Neuronal stem cell (in vitro differentiated cells): ENCODE measurements around the gene SERPINB10.

ENCODE experiments used
- DNase-seq: peaks from one replicate; pipeline ENCODE4 v3.0.0-alpha.2; 2013; ENCODE audit warnings: low spot score
- H2AFZ ChIP-seq: one replicate; pipeline ENCODE4 v1.6.1; 2013; ENCODE audit warnings: mild to moderate bottlenecking, low read length, inconsistent platforms
- H2AK5ac ChIP-seq: 2 replicates; pipeline ENCODE4 v1.6.1; 2013; ENCODE audit warnings: low read depth, mild to moderate bottlenecking, inconsistent platforms, low read length, moderate library complexity, mixed read lengths
- H2BK120ac ChIP-seq: 2 replicates; pipeline ENCODE4 v1.6.1; 2013; ENCODE audit warnings: low read depth, mild to moderate bottlenecking, inconsistent platforms, low read length, moderate library complexity, mixed read lengths
- H2BK12ac ChIP-seq: one replicate; pipeline ENCODE4 v1.6.1; 2013; ENCODE audit warnings: low read length, inconsistent platforms
- H2BK15ac ChIP-seq: 2 replicates; pipeline ENCODE4 v1.6.1; 2013; ENCODE audit warnings: mild to moderate bottlenecking, low read length, inconsistent platforms, mixed read lengths
- H2BK5ac ChIP-seq: one replicate; pipeline ENCODE4 v1.6.1; 2013; ENCODE audit warnings: inconsistent platforms, mild to moderate bottlenecking, low read length, moderate library complexity
- H3K14ac ChIP-seq: one replicate; pipeline ENCODE4 v1.6.1; 2013; ENCODE audit warnings: low read length, inconsistent platforms
- H3K18ac ChIP-seq: 2 replicates; pipeline ENCODE4 v1.6.1; 2013; ENCODE audit warnings: low read length, inconsistent platforms
- H3K23ac ChIP-seq: 2 replicates; pipeline ENCODE4 v1.6.1; 2013; ENCODE audit warnings: low read depth, mild to moderate bottlenecking, mixed read lengths, low read length, inconsistent platforms; ENCODE audit not compliant: poor library complexity
- H3K27ac ChIP-seq: replicated peaks from 3 replicates; pipeline ENCODE4 v1.5.1; 2013; ENCODE audit warnings: low read length, inconsistent platforms
- H3K27me3 ChIP-seq, 3 experiments: 2 replicates each; pipeline ENCODE4 v1.6.1; 2013; ENCODE audit warnings: low read length in 3 of 3, mild to moderate bottlenecking in 2 of 3, inconsistent platforms in 1 of 3, low read depth in 1 of 3, mixed read lengths in 1 of 3, moderate library complexity in 1 of 3; ENCODE audit not compliant: control insufficient read depth in 3 of 3, insufficient read depth in 3 of 3
- H3K36me3 ChIP-seq, 2 donors: replicated peaks in 1 of 2; 2 replicates each; pipeline ENCODE4 v1.6.1; 2013; ENCODE audit warnings: low read length in 2 of 2; ENCODE audit not compliant: control insufficient read depth in 2 of 2, insufficient read depth in 2 of 2
- H3K4ac ChIP-seq: 2 replicates; pipeline ENCODE4 v1.6.1; 2013; ENCODE audit warnings: inconsistent platforms, mild to moderate bottlenecking, low read length, moderate library complexity
- H3K4me1 ChIP-seq, 2 donors: 1 replicate in 1 of 2; 2 replicates in 1 of 2; pipeline ENCODE4 v1.6.1; 2013; ENCODE audit warnings: low read length in 2 of 2, low read depth in 1 of 2; ENCODE audit not compliant: control insufficient read depth in 2 of 2, insufficient read depth in 1 of 2
- H3K4me2 ChIP-seq: one replicate; pipeline ENCODE4 v1.6.1; 2013; ENCODE audit warnings: mild to moderate bottlenecking, low read length, inconsistent platforms; ENCODE audit not compliant: insufficient read depth, poor library complexity, severe bottlenecking
- H3K4me3 ChIP-seq, 2 donors: 2 replicates each; pipeline ENCODE4 v1.5.1; 2013; ENCODE audit warnings: low read length in 2 of 2, mild to moderate bottlenecking in 2 of 2, inconsistent platforms in 1 of 2, moderate library complexity in 1 of 2
- H3K79me1 ChIP-seq: one replicate; pipeline ENCODE4 v1.6.1; 2013; ENCODE audit warnings: low read depth, mild to moderate bottlenecking, inconsistent platforms, low read length, moderate library complexity
- H3K9ac ChIP-seq: one replicate; pipeline ENCODE4 v1.6.1; 2013; ENCODE audit warnings: mild to moderate bottlenecking, low read depth, low read length, inconsistent platforms; ENCODE audit not compliant: poor library complexity
- H3K9me3 ChIP-seq, 2 donors: replicated peaks in 1 of 2; 2 replicates each; pipeline versions ENCODE3 to v1.6.1; 2013; ENCODE audit warnings: low read length in 2 of 2, mild to moderate bottlenecking in 2 of 2, inconsistent platforms in 1 of 2, low read depth in 1 of 2, mixed read lengths in 1 of 2, moderate library complexity in 1 of 2; ENCODE audit not compliant: control insufficient read depth in 2 of 2, insufficient read depth in 1 of 2
- H4K8ac ChIP-seq: one replicate; pipeline ENCODE4 v1.6.1; 2013; ENCODE audit warnings: low read depth, mild to moderate bottlenecking, inconsistent platforms, low read length, moderate library complexity
- H4K91ac ChIP-seq: one replicate; pipeline ENCODE4 v1.6.1; 2013; ENCODE audit warnings: low read length, low read depth, mild to moderate bottlenecking, inconsistent platforms; ENCODE audit not compliant: poor library complexity
- WGBS, 2 donors: extraction: QIAGEN DNeasy Blood & Tissue Kit; methylation state at CpG; one replicate each; pipeline ENCODE4 v1.1.7; 2013; ENCODE audit warnings: missing lambda C conversion rate in 2 of 2, mixed read lengths in 1 of 2; ENCODE audit not compliant: insufficient read length in 2 of 2, insufficient replicate concordance in 1 of 2; ENCODE audit errors: extremely low coverage in 2 of 2; 5-methylcytosine and 5-hydroxymethylcytosine counted together

Gene SERPINB10

DNA sequence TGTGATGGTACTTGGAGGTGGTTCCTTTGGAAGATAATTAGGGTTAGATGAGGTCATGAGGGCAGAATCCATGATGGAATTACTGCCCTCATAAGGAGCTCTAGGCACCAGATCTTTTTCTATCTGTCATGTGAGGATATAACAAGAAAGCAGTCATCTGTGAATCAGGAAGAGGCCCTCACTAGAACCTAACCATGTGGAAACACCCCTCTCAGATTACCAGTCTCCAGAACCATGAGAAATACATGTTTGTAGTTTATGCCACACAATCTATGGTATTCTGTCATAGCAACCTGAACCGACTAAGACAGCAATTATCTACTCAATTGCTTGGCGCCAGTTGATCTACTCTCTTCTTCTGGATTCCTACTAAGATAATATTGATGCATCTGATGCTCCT, 2.4 kb upstream of the SERPINB10 start:
- Histone ChIP-seq H3K18ac (no peak overlapping the region), H3K79me1 (no peaks in the 10 kb centered on the region), H3K4me3 (no peak overlapping the region), H3K4me2 (no peak overlapping the region), H2BK12ac (no peak overlapping the region), H2BK5ac (no peak overlapping the region), H3K14ac (no peak overlapping the region), H4K91ac (no peak overlapping the region), H3K4ac (no peak overlapping the region), H2BK15ac (no peak overlapping the region), H2AK5ac (no peak overlapping the region), H3K36me3 (no peaks in the 10 kb centered on the region), H4K8ac (no peak overlapping the region), H2AFZ (no peak overlapping the region), H3K27me3 (no peaks in the 10 kb centered on the region), H3K9ac (no peak overlapping the region), H3K23ac (no peak overlapping the region), H3K27ac (no peak overlapping the region), H2BK120ac (no peak overlapping the region), H3K9me3 (no peaks in the 10 kb centered on the region), H3K4me1 (no peaks in the 10 kb centered on the region)
- WGBS, 2 donors, result no CpG with 5 or more reads among the region's 2 CpGs
- DNase-seq, result no peak

DNA sequence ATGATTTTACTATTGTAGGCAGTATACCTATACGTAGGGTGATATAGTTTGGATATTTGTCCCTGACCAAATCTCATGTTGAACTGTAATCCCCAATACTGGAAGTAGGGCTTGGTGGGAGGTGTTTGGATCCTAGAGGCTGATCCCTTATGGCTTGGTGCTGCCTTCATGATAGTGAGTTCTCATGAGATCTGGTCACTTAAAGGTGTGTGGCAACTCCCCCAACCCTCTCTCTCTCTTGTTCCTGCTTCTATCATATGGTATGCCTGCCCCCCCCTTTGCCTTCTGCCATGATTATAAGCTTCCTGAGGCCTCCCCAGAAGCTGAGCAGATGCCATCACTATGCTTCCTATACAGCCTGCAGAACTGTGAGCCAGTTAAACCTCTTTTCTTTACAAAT, 1.7 kb upstream of the SERPINB10 start:
- H3K9me3 ChIP-seq, result no peaks in the 10 kb centered on the region
- H3K14ac ChIP-seq, result no peak overlapping the region
- H3K18ac ChIP-seq, result no peak overlapping the region
- no peak for DNase-seq
- H3K4me3 ChIP-seq, result no peak overlapping the region
- no peaks in the 10 kb centered on the region for H3K4me1 ChIP-seq
- H2AFZ ChIP-seq, result no peak overlapping the region
- H3K27me3 ChIP-seq, result no peaks in the 10 kb centered on the region
- no peak overlapping the region for H2AK5ac ChIP-seq
- H3K9ac ChIP-seq, result no peak overlapping the region
- no peak overlapping the region for H4K8ac ChIP-seq
- H2BK15ac ChIP-seq, result no peak overlapping the region
- H3K23ac ChIP-seq, result no peak overlapping the region
- H3K79me1 ChIP-seq, result no peaks in the 10 kb centered on the region
- H3K4me2 ChIP-seq, result no peak overlapping the region
- no peaks in the 10 kb centered on the region for H3K36me3 ChIP-seq
- H2BK12ac ChIP-seq, result no peak overlapping the region
- no CpG with 5 or more reads among the region's 1 CpG for WGBS, 2 donors
- no peak overlapping the region for H2BK5ac ChIP-seq
- no peak overlapping the region for H3K27ac ChIP-seq
- no peak overlapping the region for H2BK120ac ChIP-seq
- no peak overlapping the region for H4K91ac ChIP-seq
- no peak overlapping the region for H3K4ac ChIP-seq

DNA sequence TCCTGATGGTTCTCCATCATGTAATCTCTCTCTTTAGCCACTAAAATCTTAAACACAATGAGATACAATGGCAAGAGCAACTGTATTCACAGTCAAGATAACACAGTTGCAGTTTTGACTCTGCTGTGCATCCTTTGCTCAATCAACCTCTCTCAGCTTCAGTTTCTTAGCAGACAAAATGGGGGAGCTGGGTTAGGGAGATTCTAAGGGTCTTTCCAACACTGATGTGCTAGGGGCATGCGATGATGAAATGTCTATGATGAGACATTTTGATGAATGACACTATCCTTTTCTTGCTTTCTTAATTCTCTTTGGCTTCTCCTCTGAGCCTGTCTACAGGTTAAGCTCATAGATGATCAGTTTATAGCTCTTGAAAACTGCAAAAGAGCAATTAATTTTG, 1.1 kb downstream of the SERPINB10 start:
- Histone ChIP-seq H2BK120ac (no peak overlapping the region), H3K4me1 (no peaks in the 10 kb centered on the region), H4K91ac (no peak overlapping the region), H3K9ac (no peak overlapping the region), H2BK5ac (no peak overlapping the region), H3K4me2 (no peak overlapping the region), H3K27me3 (no peaks in the 10 kb centered on the region), H3K14ac (no peak overlapping the region), H3K18ac (no peak overlapping the region), H3K4ac (no peak overlapping the region), H4K8ac (no peak overlapping the region), H3K4me3 (no peak overlapping the region), H2AFZ (no peak overlapping the region), H2BK15ac (no peak overlapping the region), H2AK5ac (no peak overlapping the region), H3K36me3 (no peaks in the 10 kb centered on the region), H3K79me1 (no peaks in the 10 kb centered on the region), H3K9me3 (no peaks in the 10 kb centered on the region), H3K23ac (no peak overlapping the region), H3K27ac (no peak overlapping the region), H2BK12ac (no peak overlapping the region)
- whole genome bisulfite sequencing, 2 donors, result no CpG with 5 or more reads among the region's 1 CpG
- no peak for DNase-seq

DNA sequence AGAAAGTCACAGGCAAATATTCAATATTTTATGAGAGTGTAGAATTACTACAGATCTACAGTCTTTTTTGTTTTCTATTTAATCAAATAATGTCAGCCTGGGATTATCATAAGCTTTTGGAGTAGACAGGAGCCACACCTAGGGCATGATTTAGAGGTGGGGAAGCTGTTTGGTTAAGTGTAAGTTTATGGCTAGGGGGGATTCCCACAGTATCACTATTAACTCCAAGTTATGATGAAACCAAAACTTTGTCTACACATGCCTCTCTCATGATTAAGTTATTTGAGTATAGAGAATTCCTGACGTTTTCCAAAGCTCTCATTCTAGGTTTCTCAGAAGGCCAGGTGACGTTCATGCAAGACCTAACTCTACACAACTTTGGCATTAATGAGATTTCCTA, 2.1 kb downstream of the SERPINB10 start:
- H3K79me1 ChIP-seq, result no peaks in the 10 kb centered on the region
- no peak overlapping the region for H3K18ac ChIP-seq
- H3K9ac ChIP-seq, result no peak overlapping the region
- no peaks in the 10 kb centered on the region for H3K4me1 ChIP-seq
- H2AK5ac ChIP-seq, result no peak overlapping the region
- H3K27me3 ChIP-seq, result no peaks in the 10 kb centered on the region
- no peak overlapping the region for H3K23ac ChIP-seq
- no peaks in the 10 kb centered on the region for H3K9me3 ChIP-seq
- no peak overlapping the region for H3K4ac ChIP-seq
- H3K27ac ChIP-seq, result no peak overlapping the region
- H3K4me3 ChIP-seq, result no peak overlapping the region
- H2BK120ac ChIP-seq, result no peak overlapping the region
- no CpG with 5 or more reads among the region's 2 CpGs for WGBS, 2 donors
- no peak overlapping the region for H2BK5ac ChIP-seq
- no peak for DNase-seq
- no peak overlapping the region for H3K14ac ChIP-seq
- no peak overlapping the region for H4K8ac ChIP-seq
- no peak overlapping the region for H2BK15ac ChIP-seq
- H2BK12ac ChIP-seq, result no peak overlapping the region
- H3K4me2 ChIP-seq, result no peak overlapping the region
- H2AFZ ChIP-seq, result no peak overlapping the region
- no peaks in the 10 kb centered on the region for H3K36me3 ChIP-seq
- no peak overlapping the region for H4K91ac ChIP-seq
